ENCODE measurements around the gene XPA.

GRCh38 chr9:97703437-97704344 is 6.6 kb upstream of the XPA start:
- TF ChIP-seq EP300 (IDR thresholded peaks at IDR 0.05) (no peak), CTCF (IDR thresholded peaks at IDR 0.05) (no peak), POLR2A (IDR thresholded peaks at IDR 0.05) (no peak), POLR2AphosphoS5 (IDR thresholded peaks at IDR 0.05) (no peak)

Measured in stomach (tissue), 4 donors.